Loucy (cell line): ENCODE data around the gene LRFN4.

Experiments
- H2AFZ ChIP-seq: fragments of 200-600 bp; sonication (generic); 2 replicates; pipeline ENCODE4 v1.6.0; 2016; ENCODE audit warnings: antibody characterized with exemption, mild to moderate bottlenecking, low read length, moderate library complexity
- H3F3A ChIP-seq: fragments of 200-600 bp; 2 replicates; pipeline ENCODE4 v1.6.0; 2016; ENCODE audit warnings: antibody characterized with exemption, low read depth, mild to moderate bottlenecking
- H3K27me3 ChIP-seq: fragments of 200-600 bp; sonication (generic); 2 replicates; pipeline ENCODE4 v1.6.1; 2014; ENCODE audit warnings: low read length, mild to moderate bottlenecking; ENCODE audit not compliant: insufficient read depth, poor library complexity, severe bottlenecking
- H3K36me3 ChIP-seq: fragments of 200-600 bp; sonication (generic); 2 replicates; pipeline ENCODE4 v1.6.1; 2016; ENCODE audit warnings: low read length; ENCODE audit not compliant: insufficient read depth
- H3K4me1 ChIP-seq: fragments of 200-600 bp; sonication (generic); 2 replicates; pipeline ENCODE4 v1.5.1; 2014; ENCODE audit warnings: low read length, mild to moderate bottlenecking; ENCODE audit not compliant: insufficient read depth, poor library complexity, severe bottlenecking
- H3K4me2 ChIP-seq: fragments of 200-600 bp; sonication (generic); 2 replicates; pipeline ENCODE4 v1.6.0; 2014; ENCODE audit warnings: antibody characterized with exemption, low read length, low read depth, mild to moderate bottlenecking; ENCODE audit not compliant: poor library complexity, severe bottlenecking
- H3K4me3 ChIP-seq: fragments of 200-600 bp; sonication (generic); 2 replicates; pipeline ENCODE4 v1.5.1; 2014; ENCODE audit warnings: low read length, mild to moderate bottlenecking, mixed read lengths; ENCODE audit not compliant: poor library complexity, severe bottlenecking
- H3K79me2 ChIP-seq: fragments of 200-600 bp; sonication (generic); 2 replicates; pipeline ENCODE4 v1.6.1; 2014; ENCODE audit warnings: low read length; ENCODE audit not compliant: insufficient read depth
- H3K9ac ChIP-seq: fragments of 200-600 bp; sonication (generic); 2 replicates; pipeline ENCODE4 v1.6.0; 2014; ENCODE audit warnings: mild to moderate bottlenecking, low read depth, low read length, moderate library complexity; ENCODE audit not compliant: poor library complexity, severe bottlenecking
- H3K9me2 ChIP-seq: fragments of 200-600 bp; sonication (generic); replicated peaks from 2 replicates; pipeline ENCODE4 v1.6.1; 2016; ENCODE audit warnings: low read depth, low read length, mixed read lengths
- H3K9me3 ChIP-seq: fragments of 200-600 bp; sonication (generic); 2 replicates; pipeline ENCODE4 v1.6.1; 2014; ENCODE audit warnings: mild to moderate bottlenecking, antibody characterized with exemption, low read length, low read depth; ENCODE audit not compliant: insufficient read depth
- H4K20me1 ChIP-seq: fragments of 200-600 bp; sonication (generic); 2 replicates; pipeline ENCODE4 v1.6.0; 2014; ENCODE audit warnings: antibody characterized with exemption, low read length, mild to moderate bottlenecking; ENCODE audit not compliant: insufficient read depth, poor library complexity, severe bottlenecking
- EZH2phosphoT487 ChIP-seq: fragments of 200-600 bp; IDR thresholded peaks from 2 replicates; pipeline ENCODE4 v1.6.1; 2018; ENCODE audit warnings: antibody characterized with exemption, mild to moderate bottlenecking, moderate library complexity, borderline replicate concordance
- TF ChIP-seq, protein P1 (sequence below): fragments of 200-600 bp; sonication (generic); conservative IDR thresholded peaks from 2 replicates; pipeline ENCODE4 v1.5.1; 2014; ENCODE audit warnings: mild to moderate bottlenecking, antibody characterized with exemption, low read length

The LRFN4 gene

DNA sequence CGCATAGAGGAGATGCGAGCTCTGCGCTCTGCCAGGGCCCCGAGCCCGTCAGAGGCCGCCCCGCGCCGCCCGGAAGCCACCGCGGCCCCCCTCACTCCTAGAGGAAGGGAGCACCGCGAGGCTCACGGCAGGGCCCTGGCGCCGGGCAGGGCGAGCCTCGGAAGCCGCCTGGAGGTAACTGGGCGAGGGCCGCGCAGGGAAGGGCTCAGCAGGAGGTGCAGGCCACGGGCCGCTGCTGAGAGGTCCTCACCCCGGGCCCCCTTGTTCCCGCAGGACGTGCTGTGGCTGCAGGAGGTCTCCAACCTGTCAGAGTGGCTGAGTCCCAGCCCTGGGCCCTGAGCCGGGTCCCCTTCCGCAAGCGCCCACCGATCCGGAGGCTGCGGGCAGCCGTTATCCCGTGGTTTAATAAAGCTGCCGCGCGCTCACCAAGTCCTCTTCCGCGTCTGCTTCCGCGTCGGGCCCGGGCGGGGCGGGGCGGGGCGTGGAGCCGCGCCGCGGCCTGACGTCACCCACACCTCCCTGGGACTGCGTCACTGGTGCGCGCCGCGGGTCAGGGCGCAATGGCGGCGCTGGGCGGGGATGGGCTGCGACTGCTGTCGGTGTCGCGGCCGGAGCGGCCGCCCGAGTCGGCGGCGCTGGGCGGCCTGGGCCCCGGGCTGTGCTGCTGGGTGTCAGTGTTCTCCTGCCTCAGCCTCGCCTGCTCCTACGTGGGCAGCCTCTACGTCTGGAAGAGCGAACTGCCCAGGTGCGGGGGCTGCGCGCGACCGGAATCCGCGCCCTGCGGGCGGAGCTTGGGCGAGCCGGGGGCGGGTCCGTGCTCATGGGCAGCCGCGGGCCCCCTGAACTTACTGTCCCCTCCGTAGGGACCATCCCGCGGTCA is 13.7 kb upstream of the LRFN4 start, which contains the start of gene RCE1:
TSS of gene RCE1 (plus strand) at position 546 of the 880 bp plus-strand sequence. CDS start at position 561, 15 bp downstream.
- Histone ChIP-seq H4K20me1 (peaks cover 26% of the 10 kb centered on the region), H3K79me2 (peaks cover 58% of the 10 kb centered on the region), H3K27me3 (no peaks in the 10 kb centered on the region), H3K9ac (peak within 1 kb of the TSS; percentile 97), H3K9me2 (no peaks in the 10 kb centered on the region), H3K9me3 (no peaks in the 10 kb centered on the region), H3K4me3 (peak within 1 kb of the TSS; percentile 95), H3K4me1 (peaks cover 35% of the 10 kb centered on the region), H3K36me3 (peaks cover 10% of the 10 kb centered on the region; the same call in 1 of the 2 replicates), H3K4me2 (peak within 1 kb of the TSS; percentile 97), H2AFZ (peak within 1 kb of the TSS; percentile 90), H3F3A (0 out of 2 replicates have a peak, but pooled peaks cover 3% of the 10 kb centered on the region)
- TF ChIP-seq, protein P1, sequence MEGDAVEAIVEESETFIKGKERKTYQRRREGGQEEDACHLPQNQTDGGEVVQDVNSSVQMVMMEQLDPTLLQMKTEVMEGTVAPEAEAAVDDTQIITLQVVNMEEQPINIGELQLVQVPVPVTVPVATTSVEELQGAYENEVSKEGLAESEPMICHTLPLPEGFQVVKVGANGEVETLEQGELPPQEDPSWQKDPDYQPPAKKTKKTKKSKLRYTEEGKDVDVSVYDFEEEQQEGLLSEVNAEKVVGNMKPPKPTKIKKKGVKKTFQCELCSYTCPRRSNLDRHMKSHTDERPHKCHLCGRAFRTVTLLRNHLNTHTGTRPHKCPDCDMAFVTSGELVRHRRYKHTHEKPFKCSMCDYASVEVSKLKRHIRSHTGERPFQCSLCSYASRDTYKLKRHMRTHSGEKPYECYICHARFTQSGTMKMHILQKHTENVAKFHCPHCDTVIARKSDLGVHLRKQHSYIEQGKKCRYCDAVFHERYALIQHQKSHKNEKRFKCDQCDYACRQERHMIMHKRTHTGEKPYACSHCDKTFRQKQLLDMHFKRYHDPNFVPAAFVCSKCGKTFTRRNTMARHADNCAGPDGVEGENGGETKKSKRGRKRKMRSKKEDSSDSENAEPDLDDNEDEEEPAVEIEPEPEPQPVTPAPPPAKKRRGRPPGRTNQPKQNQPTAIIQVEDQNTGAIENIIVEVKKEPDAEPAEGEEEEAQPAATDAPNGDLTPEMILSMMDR: no peak
- TF ChIP-seq EZH2phosphoT487: no peak

DNA sequence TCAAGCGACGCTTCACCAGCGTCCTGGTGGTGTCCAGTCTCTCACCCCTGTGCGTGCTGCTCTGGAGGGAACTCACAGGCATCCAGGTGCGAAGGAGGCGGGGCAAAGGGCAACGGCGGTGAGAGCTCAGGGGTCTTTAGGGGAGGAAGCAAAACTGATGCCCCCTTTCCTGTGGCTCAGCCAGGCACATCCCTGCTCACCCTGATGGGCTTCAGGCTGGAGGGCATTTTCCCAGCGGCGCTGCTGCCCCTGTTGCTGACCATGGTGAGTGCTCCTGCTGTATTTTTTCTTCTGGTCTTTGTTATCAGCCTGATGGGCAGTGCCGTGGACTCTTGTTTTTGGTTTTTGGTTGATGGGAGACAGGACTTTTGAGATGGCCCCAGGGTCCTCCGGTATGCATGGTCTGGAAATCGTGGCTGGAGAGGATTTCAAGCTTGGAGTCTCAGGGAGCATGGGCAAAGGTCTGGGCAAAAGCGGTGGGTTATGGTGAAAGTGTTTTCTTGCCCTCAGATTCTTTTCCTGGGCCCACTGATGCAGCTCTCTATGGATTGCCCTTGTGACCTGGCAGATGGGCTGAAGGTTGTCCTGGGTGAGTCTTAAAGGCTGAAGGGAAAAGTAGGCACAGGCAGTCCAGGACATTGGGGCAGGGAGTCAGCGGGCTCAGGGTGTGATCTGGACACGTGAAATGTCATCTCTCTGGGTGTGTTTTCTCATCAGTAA is 12.9 kb upstream of the LRFN4 start:
- Histone ChIP-seq H3K9me2 (no peaks in the 10 kb centered on the region), H4K20me1 (peaks cover 26% of the 10 kb centered on the region), H3K36me3 (peaks cover 16% of the 10 kb centered on the region; the same call in 1 of the 2 replicates), H3K9ac (peak overlapping the region; percentile 97), H3K4me2 (peak overlapping the region; percentile 97), H3F3A (0 out of 2 replicates have a peak, but pooled peaks cover 3% of the 10 kb centered on the region), H2AFZ (peak overlapping the region; percentile 90), H3K79me2 (peaks cover 58% of the 10 kb centered on the region), H3K27me3 (no peaks in the 10 kb centered on the region), H3K4me3 (peak overlapping the region; percentile 95), H3K9me3 (no peaks in the 10 kb centered on the region), H3K4me1 (peaks cover 35% of the 10 kb centered on the region)
- TF ChIP-seq EZH2phosphoT487: no peak
- TF ChIP-seq, protein P1: no peak

DNA sequence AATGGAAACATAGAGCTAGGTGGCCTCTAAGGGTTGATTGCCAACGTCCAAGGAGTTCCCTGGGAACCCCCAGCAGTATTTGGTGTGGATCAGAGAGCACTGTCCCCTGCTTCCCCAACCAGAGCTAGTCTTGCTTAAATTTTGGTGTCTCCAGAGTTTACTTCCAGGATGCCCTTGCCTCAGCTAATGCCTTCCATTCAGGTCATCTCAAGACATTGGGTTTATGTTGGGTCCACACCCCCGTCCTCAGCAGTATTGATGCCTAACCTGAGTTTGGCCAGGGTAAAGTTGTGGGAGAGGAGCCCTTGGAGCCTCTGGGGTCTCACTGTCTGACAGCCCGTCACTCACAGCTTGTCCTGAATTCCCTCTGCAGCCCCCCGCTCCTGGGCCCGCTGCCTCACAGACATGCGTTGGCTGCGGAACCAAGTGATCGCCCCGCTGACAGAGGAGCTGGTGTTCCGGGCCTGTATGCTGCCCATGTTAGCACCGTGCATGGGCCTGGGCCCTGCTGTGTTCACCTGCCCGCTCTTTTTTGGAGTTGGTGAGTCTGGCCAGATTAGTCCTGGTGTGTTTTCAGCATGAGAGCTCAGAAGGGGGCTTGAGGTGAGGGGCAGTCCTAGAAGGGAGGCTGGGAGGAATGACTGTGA is 12.2 kb upstream of the LRFN4 start:
- H3K79me2 ChIP-seq: peaks cover 58% of the 10 kb centered on the region
- H3K9me3 ChIP-seq: no peaks in the 10 kb centered on the region
- H3K4me2 ChIP-seq: peak overlapping the region; percentile 97
- peak overlapping the region; percentile 97 for H3K9ac ChIP-seq
- H2AFZ ChIP-seq: no peak overlapping the region
- H3K4me3 ChIP-seq: peak overlapping the region; percentile 95
- no peaks in the 10 kb centered on the region for H3K27me3 ChIP-seq
- no peak for TF ChIP-seq EZH2phosphoT487
- TF ChIP-seq, protein P1: no peak
- peaks cover 26% of the 10 kb centered on the region for H4K20me1 ChIP-seq
- H3K9me2 ChIP-seq: no peaks in the 10 kb centered on the region
- H3F3A ChIP-seq: 0 out of 2 replicates have a peak, but pooled peaks cover 3% of the 10 kb centered on the region
- peaks cover 35% of the 10 kb centered on the region for H3K4me1 ChIP-seq
- peaks cover 17% of the 10 kb centered on the region; the same call in 1 of the 2 replicates for H3K36me3 ChIP-seq
